Endothelial cell of umbilical vein (primary cell): ENCODE measurements around the gene SYNPO2. TPM values are rescaled to one million over a fixed set of nuclear protein-coding genes. Genes with fewer than 3 reads are reported as not detected.

ENCODE experiments used
- BruUV-seq: library from RNA; stranded (reverse); fragments of 400-500 nt; replicated peaks from 2 replicates; lab custom pipeline; 2021; lab: Mats Ljungman, UMichigan
- CTCF ChIA-PET: fragments of 300-600, 350-600 bp; sonication (Branson Sonifier 250); formaldehyde crosslinking; loops from one replicate; lab custom pipeline; 2021; ENCODE audit warnings: antibody characterized with exemption, inconsistent platforms; lab: Charles Lee
- POLR2A ChIA-PET: fragments of 300-600, 350-600 bp; sonication (Branson Sonifier 250); formaldehyde crosslinking; loops from one replicate; lab custom pipeline; 2021; ENCODE audit warnings: antibody characterized with exemption, inconsistent platforms; lab: Charles Lee
- DNase-seq: peaks from one replicate; pipeline ENCODE4 v3.0.0-alpha.2; 2011; ENCODE audit warnings: low read depth, low spot score
- FAIRE-seq: peaks from 2 replicates; lab custom pipeline; 2011; peaks lifted over from hg19 to GRCh38; lab: Jason Lieb, UNC
- H2AFZ ChIP-seq: 2 replicates; pipeline ENCODE4 v1.6.0; 2012; ENCODE audit warnings: low read depth, low read length, control low read depth, inconsistent platforms
- H3K27ac ChIP-seq: 2 replicates; pipeline ENCODE4 v1.5.1; 2011; ENCODE audit warnings: low read depth, mild to moderate bottlenecking, control low read depth, low read length, moderate library complexity; ENCODE audit not compliant: insufficient read depth
- H3K27me3 ChIP-seq, 2 experiments: 2 replicates each; pipeline versions ENCODE4 v1.6.0 to v1.6.1; 2011; ENCODE audit warnings: low read length in 2 of 2, mixed read lengths in 1 of 2; ENCODE audit not compliant: control insufficient read depth in 2 of 2, insufficient read depth in 2 of 2
- H3K36me3 ChIP-seq, 2 experiments: 2 replicates in 1 of 2; 3 replicates in 1 of 2; pipeline ENCODE4 v1.5.1; 2011; ENCODE audit warnings: low read length in 2 of 2, mild to moderate bottlenecking in 1 of 2, moderate library complexity in 1 of 2; ENCODE audit not compliant: control insufficient read depth in 2 of 2, insufficient read depth in 2 of 2; ENCODE audit errors: extremely low read depth in 1 of 2
- H3K4me1 ChIP-seq: 3 replicates; pipeline ENCODE4 v1.5.1; 2011; ENCODE audit warnings: mild to moderate bottlenecking, low read length; ENCODE audit not compliant: control insufficient read depth, insufficient read depth; ENCODE audit errors: extremely low read depth
- H3K4me2 ChIP-seq: 2 replicates; pipeline ENCODE4 v1.6.1; 2011; ENCODE audit warnings: low read length, control low read depth, mixed read lengths; ENCODE audit not compliant: insufficient read depth
- H3K4me3 ChIP-seq, 3 experiments: fragments of 200-600 bp in 1 of 3; sonication (generic), shearing (Covaris generic) in 1 of 3; replicated peaks in 1 of 3; 2 replicates each; pipeline ENCODE4 v1.5.1; 2011 to 2016; ENCODE audit warnings: control low read depth in 3 of 3, low read length in 3 of 3, mild to moderate bottlenecking in 2 of 3, inconsistent platforms in 1 of 3, low read depth in 1 of 3, moderate library complexity in 1 of 3; ENCODE audit not compliant: insufficient read depth in 1 of 3
- H3K79me2 ChIP-seq: 2 replicates; pipeline ENCODE4 v1.6.0; 2012; ENCODE audit warnings: low read length, inconsistent platforms; ENCODE audit not compliant: control insufficient read depth, insufficient read depth
- H3K9ac ChIP-seq: replicated peaks from 2 replicates; pipeline ENCODE3; 2011; ENCODE audit warnings: low read length, control low read depth; ENCODE audit not compliant: insufficient read depth; ENCODE audit errors: extremely low read depth
- H3K9me1 ChIP-seq: replicated peaks from 3 replicates; pipeline ENCODE4 v1.6.0; 2011; ENCODE audit warnings: mild to moderate bottlenecking, low read length; ENCODE audit not compliant: control insufficient read depth, insufficient read depth; ENCODE audit errors: extremely low read depth
- H3K9me3 ChIP-seq: replicated peaks from 2 replicates; pipeline ENCODE4 v1.5.1; 2012; ENCODE audit warnings: low read length, inconsistent platforms; ENCODE audit not compliant: control insufficient read depth, insufficient read depth
- H4K20me1 ChIP-seq: replicated peaks from 2 replicates; pipeline ENCODE3; 2011; ENCODE audit warnings: mild to moderate bottlenecking, low read length; ENCODE audit not compliant: control insufficient read depth, insufficient read depth; ENCODE audit errors: extremely low read depth
- CTCF ChIP-seq, 2 donors: IDR thresholded peaks; 1 replicate in 1 of 2; 2 replicates in 1 of 2; pipeline ENCODE4 v1.5.1; 2011; ENCODE audit warnings: low read length in 2 of 2, mild to moderate bottlenecking in 2 of 2, moderate library complexity in 2 of 2, control low read depth in 1 of 2, inconsistent platforms in 1 of 2, low read depth in 1 of 2; ENCODE audit not compliant: insufficient read depth in 1 of 2; ENCODE audit errors: extremely low read depth in 1 of 2
- EZH2 ChIP-seq: IDR thresholded peaks from 2 replicates; pipeline ENCODE4 v1.6.1; 2012; ENCODE audit warnings: borderline replicate concordance, low read depth, mild to moderate bottlenecking, moderate library complexity, low read length, inconsistent platforms; ENCODE audit not compliant: severe bottlenecking
- FOS ChIP-seq: IDR thresholded peaks from 2 replicates; pipeline ENCODE4 v1.6.1; 2011; ENCODE audit warnings: mild to moderate bottlenecking, low read length, moderate library complexity, borderline replicate concordance; ENCODE audit not compliant: insufficient read depth
- GATA2 ChIP-seq: IDR thresholded peaks from 2 replicates; pipeline ENCODE4 v1.7.0; 2011; ENCODE audit warnings: low read depth, mild to moderate bottlenecking, moderate library complexity, mixed read lengths, low read length; ENCODE audit not compliant: insufficient read length, insufficient read depth
- JUN ChIP-seq: IDR thresholded peaks from 2 replicates; pipeline ENCODE4 v1.6.1; 2011; ENCODE audit warnings: borderline replicate concordance, low read depth; ENCODE audit not compliant: insufficient read length, insufficient read depth
- MAX ChIP-seq: IDR thresholded peaks from 2 replicates; pipeline ENCODE4 v1.6.1; 2011; ENCODE audit not compliant: insufficient read depth, insufficient read length
- MYC ChIP-seq: IDR thresholded peaks from one replicate; pipeline ENCODE4 v1.6.1; 2011; ENCODE audit warnings: mild to moderate bottlenecking, low read depth, low read length
- POLR2A ChIP-seq: IDR thresholded peaks from 2 replicates; pipeline ENCODE4 v1.6.1; 2012; ENCODE audit warnings: low read depth, mild to moderate bottlenecking, control low read depth, low read length
- POLR2AphosphoS5 ChIP-seq: IDR thresholded peaks from 2 replicates; pipeline ENCODE4 v1.6.1; 2012; ENCODE audit warnings: low read depth, mild to moderate bottlenecking, control low read depth, low read length, moderate library complexity; ENCODE audit not compliant: insufficient read depth
- dilution Hi-C: fragments of 300-500 bp; cut with MboI; formaldehyde crosslinking; loops from one replicate; pipeline ENCODE4 v1.15.0; 2019; ENCODE audit warnings: low sequenced_read_pairs; ENCODE audit not compliant: extremely low pct_ligation_motif_present
- intact Hi-C: fragments of 100-400 bp; cut with micrococcal nuclease; formaldehyde crosslinking; loops from one replicate; pipeline ENCODE4 v1.10.0; 2022
- polyA plus RNA-seq, 4 experiments: library from polyadenylated mRNA; depleted of rRNA in 3 of 4; stranded (reverse) in 3 of 4; unstranded in 1 of 4; fragments of >200 nt; gene quantifications; 2 replicates each; pipeline versions ENCODE4 v1.2.1 to v1.2.3, GENCODE V29; 2011 to 2012; ENCODE audit warnings: missing spikeins in 1 of 4
- total RNA-seq: library from RNA; stranded (reverse); gene quantifications from 2 replicates; pipeline ENCODE4 v1.2.3, GENCODE V29; 2021

Gene SYNPO2
- total and polyA plus RNA-seq, 2 donors (not counting 3 experiments of a cell fraction or from before 2014, with no cell fraction given), result 0.06 to 0.13 TPM

- no peak overlapping the region for H3K27ac ChIP-seq
- ChIA-PET CTCF (interaction anchor here (0.9 to 7.3 kb wide), 8 partner anchors 23 to 544 kb away, joined by 3 to 79 read pairs (median 5); partner anchors contain the start of gene SEC24D), POLR2A (no interaction called here)
- H3K9ac ChIP-seq, result no peak overlapping the region
- no peak overlapping the region for H3K4me3 ChIP-seq
- BruUV-seq, result no TSS peak
- FAIRE-seq (peak; percentile 55), DNase-seq (peak; percentile 38)
- H3K27me3 ChIP-seq, result no peaks in the 10 kb centered on the region
- TF ChIP-seq CTCF (IDR thresholded peaks at IDR 0.05; ENCODE audit: extremely low read depth in 1 of 2, insufficient read depth in 1 of 2, low read depth in 1 of 2, low read length in 2 of 2) (no peak), GATA2 (no peak), POLR2A (no peak), POLR2AphosphoS5 (no peak), EZH2 (no peak), JUN (no peak), FOS (no peak), MYC (no peak), MAX (no peak)
- H3K9me1 ChIP-seq, result no peaks in the 10 kb centered on the region
- peak overlapping the region; percentile 29 for H2AFZ ChIP-seq
- H3K4me2 ChIP-seq, result no peak overlapping the region
- H3K36me3 ChIP-seq, result no peaks in the 10 kb centered on the region
- no peaks in the 10 kb centered on the region for H3K79me2 ChIP-seq
- intact Hi-C loops, result loop anchor here (2.0 to 5.0 kb wide), 2 partner anchors 131 to 303 kb away; partner anchors contain the start of gene SEC24D
- dilution Hi-C loops, result no loop called here
- no peaks in the 10 kb centered on the region for H4K20me1 ChIP-seq
- H3K9me3 ChIP-seq, result no peaks in the 10 kb centered on the region
- no peaks in the 10 kb centered on the region for H3K4me1 ChIP-seq
Observed at GRCh38 chr4:118968005-118968404, 79.4 kb downstream of the SYNPO2 start.
